IMR-90 (cell line): ENCODE data around the gene GARNL3. TPM values are rescaled to one million over a fixed set of nuclear protein-coding genes. Genes with fewer than 3 reads are reported as not detected.

Experiments
- ATAC-seq: fragments of 200-7000 bp; cut with Tn5 transposase; 2 replicates; pipeline ENCODE4 v1.9.1; 2020; ENCODE audit warnings: low read depth, mild to moderate bottlenecking, moderate library complexity
- BruUV-seq: library from RNA; stranded (reverse); fragments of 400-500 nt; replicated peaks from 2 replicates; lab custom pipeline; 2021; lab: Mats Ljungman, UMichigan
- CTCF ChIA-PET: fragments of 300-600 bp; formaldehyde crosslinking; extraction: SDS; loops from one replicate; lab custom pipeline; 2021; ENCODE audit warnings: antibody characterized with exemption; lab: Yijun Ruan, JAX
- POLR2A ChIA-PET: fragments of 300-600 bp; sonication (Branson Sonifier 250); formaldehyde crosslinking; loops from one replicate; lab custom pipeline; 2022; ENCODE audit warnings: antibody characterized with exemption; ENCODE audit not compliant: unreplicated experiment; lab: Charles Lee
- DNase-seq: peaks from one replicate; pipeline ENCODE4 v3.0.0; 2013
- H2AFZ ChIP-seq: replicated peaks from 2 replicates; pipeline ENCODE3; 2013; ENCODE audit warnings: low read length, mild to moderate bottlenecking; ENCODE audit not compliant: poor library complexity
- H2AK5ac ChIP-seq: 2 replicates; pipeline ENCODE4 v1.6.1; 2013; ENCODE audit warnings: low read depth, low read length, inconsistent platforms
- H2AK9ac ChIP-seq: replicated peaks from 2 replicates; pipeline ENCODE3; 2013; ENCODE audit warnings: mild to moderate bottlenecking, low read depth, low read length, moderate library complexity; ENCODE audit not compliant: poor library complexity
- H2BK120ac ChIP-seq: 2 replicates; pipeline ENCODE4 v1.6.1; 2013; ENCODE audit warnings: low read depth, low read length, inconsistent platforms
- H2BK15ac ChIP-seq: 3 replicates; pipeline ENCODE4 v1.6.1; 2013; ENCODE audit warnings: low read depth, low read length, inconsistent platforms
- H2BK20ac ChIP-seq: 2 replicates; pipeline ENCODE4 v1.6.1; 2013; ENCODE audit warnings: low read depth, mild to moderate bottlenecking, inconsistent platforms, low read length, moderate library complexity
- H2BK5ac ChIP-seq: 2 replicates; pipeline ENCODE4 v1.6.1; 2013; ENCODE audit warnings: mild to moderate bottlenecking, low read depth, low read length, inconsistent platforms; ENCODE audit not compliant: poor library complexity, severe bottlenecking
- H3K14ac ChIP-seq: replicated peaks from 2 replicates; pipeline ENCODE4 v1.6.1; 2013; ENCODE audit warnings: low read depth, low read length, inconsistent platforms
- H3K18ac ChIP-seq: 2 replicates; pipeline ENCODE4 v1.6.1; 2013; ENCODE audit warnings: low read depth, low read length, control low read depth
- H3K23ac ChIP-seq: 2 replicates; pipeline ENCODE4 v1.6.1; 2013; ENCODE audit warnings: low read depth, low read length, inconsistent platforms
- H3K27ac ChIP-seq: 2 replicates; pipeline ENCODE4 v1.5.1; 2013; ENCODE audit warnings: mild to moderate bottlenecking, control low read depth, low read length; ENCODE audit not compliant: insufficient read depth
- H3K27me3 ChIP-seq: 2 replicates; pipeline ENCODE4 v1.6.1; 2013; ENCODE audit warnings: low read length; ENCODE audit not compliant: control insufficient read depth, insufficient read depth
- H3K36me3 ChIP-seq: 2 replicates; pipeline ENCODE4 v1.6.1; 2013; ENCODE audit warnings: low read length, mixed read lengths; ENCODE audit not compliant: control insufficient read depth, insufficient read depth
- H3K4ac ChIP-seq: 2 replicates; pipeline ENCODE4 v1.6.1; 2013; ENCODE audit warnings: low read depth, low read length, inconsistent platforms
- H3K4me1 ChIP-seq: 2 replicates; pipeline ENCODE4 v1.6.1; 2013; ENCODE audit warnings: low read length, mixed read lengths; ENCODE audit not compliant: control insufficient read depth, insufficient read depth
- H3K4me2 ChIP-seq: 2 replicates; pipeline ENCODE4 v1.6.1; 2013; ENCODE audit warnings: low read depth, mild to moderate bottlenecking, control low read depth, low read length, moderate library complexity
- H3K4me3 ChIP-seq: 2 replicates; pipeline ENCODE4 v1.5.1; 2013; ENCODE audit warnings: low read depth, mild to moderate bottlenecking, control low read depth, low read length, moderate library complexity; ENCODE audit not compliant: insufficient read depth
- H3K56ac ChIP-seq: 2 replicates; pipeline ENCODE4 v1.6.1; 2013; ENCODE audit warnings: low read length, inconsistent platforms; ENCODE audit not compliant: insufficient read depth; ENCODE audit errors: extremely low read depth
- H3K79me1 ChIP-seq, 2 experiments: 2 replicates each; pipeline ENCODE4 v1.6.1; 2013; ENCODE audit warnings: low read length in 2 of 2, inconsistent platforms in 1 of 2, low read depth in 1 of 2
- H3K9ac ChIP-seq: 2 replicates; pipeline ENCODE4 v1.6.1; 2013; ENCODE audit warnings: low read depth, low read length, control low read depth
- H3K9me1 ChIP-seq: 2 replicates; pipeline ENCODE4 v1.6.1; 2013; ENCODE audit warnings: low read length, inconsistent platforms; ENCODE audit not compliant: insufficient read depth
- H3K9me3 ChIP-seq: 2 replicates; pipeline ENCODE4 v1.6.1; 2013; ENCODE audit warnings: low read length; ENCODE audit not compliant: control insufficient read depth, insufficient read depth
- H4K20me1 ChIP-seq: 2 replicates; pipeline ENCODE4 v1.6.1; 2013; ENCODE audit warnings: low read length, inconsistent platforms; ENCODE audit not compliant: insufficient read depth
- H4K5ac ChIP-seq: 2 replicates; pipeline ENCODE4 v1.6.1; 2013; ENCODE audit warnings: mild to moderate bottlenecking, low read depth, low read length, control low read depth
- H4K8ac ChIP-seq, 2 experiments: 2 replicates each; pipeline ENCODE4 v1.6.1; 2013; ENCODE audit warnings: low read depth in 2 of 2, low read length in 2 of 2, control low read depth in 1 of 2, inconsistent platforms in 1 of 2
- H4K91ac ChIP-seq: 2 replicates; pipeline ENCODE4 v1.6.1; 2013; ENCODE audit warnings: low read depth, low read length, inconsistent platforms; ENCODE audit not compliant: insufficient read depth
- BHLHE40 ChIP-seq: fragments of 150-350 bp; IDR thresholded peaks from 2 replicates; pipeline ENCODE4 v1.6.1; 2016; ENCODE audit warnings: mild to moderate bottlenecking, low read depth, low read length
- CHD1 ChIP-seq: IDR thresholded peaks from 2 replicates; pipeline ENCODE4 v1.6.1; 2012; ENCODE audit warnings: low read depth, low read length, improper control_type of control experiment
- CTCF ChIP-seq: conservative IDR thresholded peaks from 2 replicates; pipeline ENCODE4 v1.5.1; 2012; ENCODE audit warnings: mild to moderate bottlenecking, low read depth, low read length, improper control_type of control experiment
- FOS ChIP-seq: fragments of 150-350 bp; IDR thresholded peaks from 2 replicates; pipeline ENCODE4 v1.6.1; 2016; ENCODE audit warnings: low read depth, low read length
- MAFK ChIP-seq: IDR thresholded peaks from 2 replicates; pipeline ENCODE4 v1.6.1; 2012; ENCODE audit warnings: low read depth, low read length, improper control_type of control experiment
- MAZ ChIP-seq: IDR thresholded peaks from 2 replicates; pipeline ENCODE4 v1.6.1; 2012; ENCODE audit warnings: low read depth, mild to moderate bottlenecking, low read length, improper control_type of control experiment, moderate library complexity, borderline replicate concordance
- MXI1 ChIP-seq: IDR thresholded peaks from 2 replicates; pipeline ENCODE4 v1.6.1; 2012; ENCODE audit warnings: low read depth, mild to moderate bottlenecking, low read length, moderate library complexity, borderline replicate concordance
- NFE2L2 ChIP-seq: fragments of 150-350 bp; IDR thresholded peaks from 2 replicates; pipeline ENCODE4 v1.6.1; 2016; ENCODE audit warnings: low read depth, mild to moderate bottlenecking, low read length
- POLR2A ChIP-seq: IDR thresholded peaks from 2 replicates; pipeline ENCODE4 v1.6.1; 2012; ENCODE audit warnings: mild to moderate bottlenecking, low read depth, low read length
- RAD21 ChIP-seq: IDR thresholded peaks from 2 replicates; pipeline ENCODE4 v1.6.1; 2012; ENCODE audit warnings: low read length, improper control_type of control experiment
- RCOR1 ChIP-seq: IDR thresholded peaks from 2 replicates; pipeline ENCODE4 v1.6.1; 2012; ENCODE audit warnings: mild to moderate bottlenecking, low read length, improper control_type of control experiment; ENCODE audit not compliant: insufficient replicate concordance
- SMC3 ChIP-seq: fragments of 150-350 bp; IDR thresholded peaks from 2 replicates; pipeline ENCODE4 v1.6.1; 2016; ENCODE audit warnings: low read depth, mild to moderate bottlenecking, antibody characterized with exemption, low read length, moderate library complexity
- USF2 ChIP-seq: fragments of 150-350 bp; IDR thresholded peaks from 2 replicates; pipeline ENCODE4 v1.6.1; 2017; ENCODE audit warnings: mild to moderate bottlenecking, antibody characterized with exemption, low read length, low read depth
- WGBS, 2 experiments: methylation state at CpG; one replicate each; pipeline versions ENCODE4 v1.1.5 to v1.1.7; 2013; ENCODE audit warnings: missing lambda C conversion rate in 2 of 2; ENCODE audit not compliant: insufficient read length in 1 of 2; ENCODE audit errors: extremely low coverage in 2 of 2; 5-methylcytosine and 5-hydroxymethylcytosine counted together
- dilution Hi-C: fragments of 300-500 bp; cut with HindIII; formaldehyde crosslinking; loops from one replicate; pipeline ENCODE4 v1.14.3; 2018; ENCODE audit warnings: low sequenced_read_pairs; ENCODE audit not compliant: unreplicated experiment
- in situ Hi-C: fragments of 300-500 bp; cut with MboI; formaldehyde crosslinking; loops from 3 replicates; pipeline ENCODE4 v1.14.3; 2019; ENCODE audit warnings: low sequenced_read_pairs, inconsistent platforms, mixed read lengths
- intact Hi-C: fragments of 100-400 bp; cut with micrococcal nuclease; formaldehyde crosslinking; loops from 2 replicates; pipeline ENCODE4 v1.10.0; 2022
- polyA plus RNA-seq, 3 experiments: library from polyadenylated mRNA; depleted of rRNA; stranded (reverse); fragments of >200 nt; gene quantifications; 2 replicates each; pipeline ENCODE4 v1.2.3, GENCODE V29; 2012; ENCODE audit warnings: low replicate concordance in 1 of 3
- total RNA-seq: library from RNA; depleted of rRNA; stranded (reverse); fragments of >200 nt; gene quantifications from 2 replicates; pipeline ENCODE4 v1.2.3, GENCODE V29; 2012

GARNL3 gene
- total and polyA plus RNA-seq, 2 of the 4 experiments (the other 2 are of a cell fraction), result 1.9 to 5.0 TPM

GRCh38 chr9:127423934-127424675 lies 159.5 kb downstream of the GARNL3 start, which contains the start of gene ZNF79:
Gene ZNF79, plus strand, starts transcription at chr9:127424382. Its CDS starts 406 bp downstream, at chr9:127424788.
- H4K5ac ChIP-seq, result peak within 1 kb of the TSS; percentile 86
- peak within 1 kb of the TSS; percentile 96 to 99 for H4K8ac ChIP-seq
- ATAC-seq (peak; percentile 92), DNase-seq (peak; percentile 88)
- no TSS peak for BruUV-seq
- peak within 1 kb of the TSS; percentile 100 for H3K56ac ChIP-seq
- in situ Hi-C loops, result no loop called here
- H3K9me1 ChIP-seq, result peaks cover 9% of the 10 kb centered on the region; the same call in 1 of the 2 replicates
- H3K23ac ChIP-seq, result peak within 1 kb of the TSS; percentile 100
- no peaks in the 10 kb centered on the region for H3K27me3 ChIP-seq
- peak within 1 kb of the TSS; percentile 99 for H4K91ac ChIP-seq
- H3K4me1 ChIP-seq, result peaks cover 7% of the 10 kb centered on the region
- peak within 1 kb of the TSS; percentile 90 for H3K9ac ChIP-seq
- peak within 1 kb of the TSS; percentile 69 for H3K4me3 ChIP-seq
- peak within 1 kb of the TSS; percentile 96 for H2AFZ ChIP-seq
- H3K79me1 ChIP-seq, result peaks cover 33 to 60% of the 10 kb centered on the region in 2 experiments
- peak within 1 kb of the TSS; percentile 96 for H2BK20ac ChIP-seq
- peak within 1 kb of the TSS; percentile 98; the same call in 2 of the 3 replicates for H2BK15ac ChIP-seq
- no peaks in the 10 kb centered on the region for H3K9me3 ChIP-seq
- H2BK5ac ChIP-seq, result peak within 1 kb of the TSS; percentile 91
- H2BK120ac ChIP-seq, result peak within 1 kb of the TSS; percentile 99
- H4K20me1 ChIP-seq, result peaks cover 13% of the 10 kb centered on the region; the same call in 1 of the 2 replicates
- 0% methylated on average over 36 of the region's 54 CpGs; no CpG with 5 or more reads in 1 of the 2 experiments for WGBS, 2 experiments
- peak within 1 kb of the TSS; percentile 87 for H3K27ac ChIP-seq
- TF ChIP-seq CHD1, result no peak
- no peak for TF ChIP-seq CTCF
- TF ChIP-seq USF2, result peak; percentile 53
- TF ChIP-seq MAFK, result no peak
- no peak for TF ChIP-seq SMC3
- TF ChIP-seq MXI1, result peak; percentile 72; the same call in 1 of the 2 replicates
- no peak for TF ChIP-seq BHLHE40
- TF ChIP-seq POLR2A, result peak; percentile 72
- TF ChIP-seq NFE2L2, result no peak
- TF ChIP-seq MAZ, result 0 out of 2 replicates have a peak, but pooled peaks have one; percentile 5
- no peak for TF ChIP-seq RCOR1
- TF ChIP-seq RAD21, result no peak
- no peak for TF ChIP-seq FOS
- ChIA-PET CTCF (no interaction called here), POLR2A (interaction anchor here (0.7 kb wide), 1 partner anchor 20 kb away, joined by 6 read pairs; no protein-coding TSS in a partner anchor)
- H2AK9ac ChIP-seq, result peak within 1 kb of the TSS; percentile 96
- dilution Hi-C loops, result no loop called here
- intact Hi-C loops, result loop anchor here (2.0 to 10.0 kb wide), 2 partner anchors 199 to 483 kb away; no protein-coding TSS in a partner anchor
- H3K18ac ChIP-seq, result peak within 1 kb of the TSS; percentile 88
- peak within 1 kb of the TSS; percentile 97 for H3K4me2 ChIP-seq
- peak within 1 kb of the TSS; percentile 100 for H3K4ac ChIP-seq
- H3K14ac ChIP-seq, result peak within 1 kb of the TSS; percentile 100
- H3K36me3 ChIP-seq, result peaks cover 4% of the 10 kb centered on the region
- peak within 1 kb of the TSS; percentile 60; the same call in 1 of the 2 replicates for H2AK5ac ChIP-seq
